Amygdala (tissue), 56 donors: ENCODE results near the gene GATD1.
A peak's percentile ranks its signal among the peaks of the same experiment; 100 is the strongest.
"Not testable (repeated sequence)": the region's sequence is repeated elsewhere in the genome, so short reads cannot be mapped to it uniquely, and the experiment has no call there.

Experiments
- DNase-seq, 56 donors: peaks; one replicate each; lab custom pipeline; 2025; lab: John Stamatoyannopoulos, UW

GATD1 gene

GRCh38 chr11:737366-737765 lies 39.9 kb downstream of the GATD1 start:
- peak in 13 of 56 donors; percentile 7 to 52 (median 36) for DNase-seq

DNA sequence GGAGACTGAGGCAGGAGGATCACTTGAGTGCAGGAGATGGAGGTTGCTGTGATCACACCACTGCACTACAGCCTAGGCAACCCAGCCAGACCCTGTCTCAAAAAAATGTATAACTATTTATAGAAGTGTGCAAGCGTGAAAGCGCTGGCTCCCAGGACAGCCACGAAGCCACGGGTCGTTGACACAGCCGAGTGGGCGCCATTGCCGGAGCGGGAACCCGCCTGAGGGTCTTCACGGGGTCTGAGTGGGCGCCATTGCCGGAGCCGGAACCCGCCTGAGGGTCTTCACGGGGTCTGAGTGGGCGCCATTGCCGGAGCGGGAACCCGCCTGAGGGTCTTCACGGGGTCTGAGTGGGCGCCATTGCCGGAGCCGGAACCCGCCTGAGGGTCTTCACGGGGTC lies 42.7 kb downstream of the GATD1 start:
- not testable (repeated sequence) for DNase-seq

- no peak for DNase-seq
Observed at GRCh38 chr11:733072-733471, 44.2 kb downstream of the GATD1 start.

GRCh38 chr11:729492-730074 lies 47.7 kb downstream of the GATD1 start:
- peak in 53 of 56 donors; percentile 33 to 94 (median 76) for DNase-seq

GRCh38 chr11:728901-729491 lies 48.3 kb downstream of the GATD1 start:
- DNase-seq = no peak

DNA sequence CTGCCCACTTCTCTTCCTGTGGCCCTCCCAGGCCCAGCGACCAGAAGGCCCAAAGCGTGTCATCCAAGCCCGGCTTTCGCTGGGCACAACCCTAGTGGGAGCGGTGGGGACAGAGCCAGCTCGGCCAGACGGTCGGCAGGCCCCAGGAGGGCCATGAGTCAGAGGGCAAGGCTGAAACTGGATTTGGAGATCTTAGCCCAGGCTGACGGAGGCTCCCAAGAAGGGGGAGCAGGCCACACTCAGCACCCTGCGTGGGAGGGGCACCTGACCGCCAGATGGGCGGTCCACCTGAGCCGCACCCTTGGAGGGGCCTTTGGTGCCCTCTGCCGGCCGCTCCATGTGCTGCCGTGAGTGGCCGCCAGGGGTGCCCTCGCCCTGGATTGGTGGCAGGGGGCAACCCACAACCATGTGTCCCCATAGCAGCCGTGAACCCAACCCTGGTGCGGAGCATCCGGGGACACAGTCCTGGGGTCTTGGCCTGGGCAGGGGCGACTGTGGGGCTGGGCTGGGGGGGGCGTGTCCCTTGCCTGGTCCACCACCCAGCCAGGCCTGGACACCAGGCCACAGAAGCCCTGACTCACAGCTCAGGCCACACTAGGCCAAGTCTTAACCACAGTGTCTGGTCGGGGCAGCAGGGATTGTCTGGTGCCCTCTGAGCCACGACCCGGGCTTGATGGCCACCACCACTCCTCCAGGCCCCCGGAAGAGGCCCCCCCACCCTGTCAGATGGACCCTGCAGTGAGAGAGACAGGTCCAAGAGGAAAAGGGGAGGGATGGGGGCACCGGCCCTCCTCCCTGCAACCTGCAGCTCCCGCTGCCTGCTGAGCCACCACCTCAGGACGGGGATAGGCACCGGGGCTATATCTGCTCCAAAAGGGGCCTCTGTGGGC lies 49.2 kb downstream of the GATD1 start:
- DNase-seq = peak in 43 of 56 donors; percentile 35 to 83 (median 61)

- DNase-seq = no peak
Observed at GRCh38 chr11:727281-727701, 50.0 kb downstream of the GATD1 start.

- DNase-seq = peak in 1 of 56 donors; percentile 49
Observed at GRCh38 chr11:726278-727220, 50.7 kb downstream of the GATD1 start.

GRCh38 chr11:725624-726202 lies 51.6 kb downstream of the GATD1 start:
- no peak for DNase-seq

DNA sequence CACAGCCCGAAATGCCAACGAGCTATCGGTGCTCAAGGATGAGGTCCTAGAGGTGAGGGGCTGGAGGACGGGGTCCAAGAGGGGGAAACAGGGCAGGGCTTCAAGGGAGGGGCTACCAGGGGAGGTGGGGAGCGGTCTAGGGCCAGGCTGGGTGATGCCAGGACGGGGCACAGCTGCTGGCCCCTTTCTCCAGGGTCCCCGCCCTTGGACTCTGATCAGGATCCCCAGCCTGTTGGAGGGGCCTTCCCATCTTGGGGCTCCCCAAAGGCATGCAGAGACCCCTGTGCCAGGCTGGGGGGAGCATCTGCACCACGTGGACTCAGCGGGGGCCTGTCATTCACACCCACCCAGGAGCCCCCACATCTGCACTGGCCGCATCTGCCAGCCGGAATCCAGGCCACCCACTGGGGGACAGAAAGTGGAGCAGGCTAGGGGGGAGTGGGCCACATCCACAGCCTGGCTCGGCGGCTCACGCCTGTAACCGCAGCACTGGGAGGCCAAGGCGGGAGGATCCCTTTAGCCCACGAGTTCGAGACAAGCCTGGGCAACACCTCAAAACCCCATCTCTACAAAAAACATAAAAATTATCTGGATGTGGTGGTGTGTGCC lies 52.4 kb downstream of the GATD1 start:
- no peak for DNase-seq

GRCh38 chr11:724049-724777 lies 53.1 kb downstream of the GATD1 start:
- no peak for DNase-seq

GRCh38 chr11:723120-723883 lies 54.0 kb downstream of the GATD1 start:
- peak in 7 of 56 donors; percentile 19 to 63 (median 24) for DNase-seq

DNA sequence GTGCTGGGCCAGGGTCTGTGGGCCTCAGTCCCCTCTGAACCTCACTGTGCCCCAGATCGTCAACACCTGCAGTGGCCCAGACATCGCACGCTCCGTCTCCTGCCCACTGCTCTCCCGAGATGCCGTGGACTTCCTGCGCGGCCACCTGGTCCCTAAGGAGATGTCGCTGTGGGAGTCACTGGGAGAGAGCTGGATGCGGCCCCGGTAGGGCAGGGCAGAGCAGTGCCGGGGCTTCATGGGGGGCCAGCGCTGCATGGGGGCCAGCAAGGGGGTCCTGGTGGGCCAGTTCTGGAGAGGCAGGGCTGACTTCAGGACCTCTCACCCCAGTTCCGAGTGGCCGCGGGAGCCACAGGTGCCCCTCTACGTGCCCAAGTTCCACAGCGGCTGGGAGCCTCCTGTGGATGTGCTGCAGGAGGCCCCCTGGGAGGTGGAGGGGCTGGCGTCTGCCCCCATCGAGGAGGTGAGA lies 54.9 kb downstream of the GATD1 start:
- DNase-seq = no peak

DNA sequence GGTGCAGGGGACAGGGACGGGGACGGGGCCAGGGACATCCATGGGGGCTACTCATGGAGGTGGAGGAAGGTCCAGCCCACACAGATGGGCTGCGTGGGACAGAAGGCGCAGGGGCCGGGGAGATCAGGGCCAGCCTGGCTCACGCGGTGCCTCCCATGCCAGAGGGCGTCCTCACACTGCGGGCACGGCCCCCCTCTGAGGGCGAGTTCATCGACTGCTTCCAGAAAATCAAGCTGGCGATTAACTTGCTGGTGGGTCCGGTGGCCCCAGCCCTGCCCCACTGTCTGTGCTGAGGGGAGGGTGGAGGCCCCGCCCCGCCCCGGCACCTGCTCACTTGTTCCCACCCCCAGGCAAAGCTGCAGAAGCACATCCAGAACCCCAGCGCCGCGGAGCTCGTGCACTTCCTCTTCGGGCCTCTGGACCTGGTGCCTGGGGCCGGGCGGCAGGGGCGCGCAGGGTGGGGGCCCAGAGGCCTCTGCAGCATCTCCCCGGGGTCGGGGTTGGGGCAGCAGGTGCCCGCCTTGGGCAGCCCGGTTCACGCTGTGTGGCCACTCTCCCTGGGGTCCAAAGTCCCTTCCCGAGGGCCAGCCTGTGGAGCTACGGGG lies 55.4 kb downstream of the GATD1 start:
- no peak for DNase-seq

- DNase-seq = no peak
Observed at GRCh38 chr11:721247-721740, 56.0 kb downstream of the GATD1 start.

DNA sequence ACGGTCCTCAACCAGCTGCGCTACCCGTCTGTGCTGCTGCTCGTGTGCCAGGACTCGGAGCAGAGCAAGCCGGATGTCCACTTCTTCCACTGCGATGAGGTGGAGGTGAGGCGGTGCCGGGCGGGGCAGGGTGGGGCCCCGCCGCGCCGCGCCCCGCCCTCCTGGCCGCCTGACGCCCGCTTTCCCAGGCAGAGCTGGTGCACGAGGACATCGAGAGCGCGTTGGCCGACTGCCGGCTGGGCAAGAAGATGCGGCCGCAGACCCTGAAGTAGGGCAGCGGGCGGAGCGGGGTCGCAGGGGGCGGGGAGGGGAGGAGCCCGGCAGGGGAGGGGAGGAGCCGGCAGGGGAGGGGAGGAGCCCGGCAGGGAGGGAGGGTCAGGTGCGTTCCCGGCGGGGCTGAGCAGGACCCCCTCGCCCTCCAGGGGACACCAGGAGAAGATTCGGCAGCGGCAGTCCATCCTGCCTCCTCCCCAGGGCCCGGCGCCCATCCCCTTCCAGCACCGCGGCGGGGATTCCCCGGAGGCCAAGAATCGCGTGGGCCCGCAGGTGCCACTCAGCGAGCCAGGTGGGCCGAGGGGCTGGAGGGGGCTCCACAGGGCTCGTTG lies 56.5 kb downstream of the GATD1 start:
- peak in 16 of 56 donors; percentile 15 to 74 (median 32) for DNase-seq
